NCI-H226 (cell line): ENCODE measurements around the gene ELN.
A peak's percentile ranks its signal among the peaks of the same experiment; 100 is the strongest.

Source experiments
- DNase-seq: peaks from one replicate; pipeline ENCODE4 v3.0.0-alpha.2; 2015

ELN gene

DNA sequence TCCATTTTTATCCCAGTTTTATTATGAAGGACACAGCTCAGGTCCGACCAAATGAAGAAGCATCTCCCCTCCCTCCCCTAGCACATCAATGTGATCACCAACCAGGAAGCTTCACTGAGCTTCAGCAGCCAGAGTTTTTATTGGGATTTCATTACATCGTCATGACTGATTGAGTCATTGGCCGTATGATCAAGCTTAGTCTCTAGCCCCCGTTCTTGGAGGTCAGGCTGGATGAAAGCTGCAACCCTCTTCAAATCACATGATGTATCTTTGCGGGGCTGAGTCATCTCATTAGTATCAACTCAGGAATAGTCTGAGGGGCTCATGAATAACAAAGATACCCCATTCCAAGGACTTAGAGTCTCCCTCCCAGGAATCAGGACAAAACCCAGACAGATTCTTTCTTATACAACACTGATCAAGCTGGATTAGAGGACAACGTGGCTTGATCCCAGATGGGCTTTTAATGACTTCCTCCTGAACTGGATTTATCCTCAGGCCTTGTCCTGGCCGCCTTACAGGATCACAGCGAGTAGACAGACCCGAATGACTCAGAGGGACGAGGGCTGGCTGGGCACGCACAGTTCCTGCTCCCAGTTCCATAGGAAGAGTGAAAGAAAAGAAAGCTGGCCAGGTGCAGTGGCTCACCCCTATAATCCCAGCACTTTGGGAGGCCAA lies 70.1 kb downstream of the ELN start:
- peak; percentile 11 for DNase-seq

DNA sequence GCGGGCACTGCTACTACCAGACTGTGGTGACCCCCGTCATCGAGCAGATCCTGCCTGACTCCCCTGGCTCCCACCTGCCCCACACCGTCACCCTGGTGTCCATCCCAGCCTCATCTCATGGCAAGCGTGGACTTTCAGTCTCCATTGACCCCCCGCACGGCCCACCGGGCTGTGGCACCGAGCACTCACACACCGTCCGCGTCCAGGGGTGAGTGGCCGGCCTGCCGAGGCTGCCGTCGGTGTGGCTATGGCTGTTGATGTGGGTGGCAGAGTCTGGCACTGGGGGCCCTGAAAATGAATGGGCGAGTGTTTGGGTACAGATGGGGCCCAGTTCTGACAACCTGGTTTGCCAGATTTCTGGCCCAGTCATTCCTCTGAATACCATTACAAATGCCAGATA lies 71.1 kb downstream of the ELN start:
- DNase-seq: no peak

DNA sequence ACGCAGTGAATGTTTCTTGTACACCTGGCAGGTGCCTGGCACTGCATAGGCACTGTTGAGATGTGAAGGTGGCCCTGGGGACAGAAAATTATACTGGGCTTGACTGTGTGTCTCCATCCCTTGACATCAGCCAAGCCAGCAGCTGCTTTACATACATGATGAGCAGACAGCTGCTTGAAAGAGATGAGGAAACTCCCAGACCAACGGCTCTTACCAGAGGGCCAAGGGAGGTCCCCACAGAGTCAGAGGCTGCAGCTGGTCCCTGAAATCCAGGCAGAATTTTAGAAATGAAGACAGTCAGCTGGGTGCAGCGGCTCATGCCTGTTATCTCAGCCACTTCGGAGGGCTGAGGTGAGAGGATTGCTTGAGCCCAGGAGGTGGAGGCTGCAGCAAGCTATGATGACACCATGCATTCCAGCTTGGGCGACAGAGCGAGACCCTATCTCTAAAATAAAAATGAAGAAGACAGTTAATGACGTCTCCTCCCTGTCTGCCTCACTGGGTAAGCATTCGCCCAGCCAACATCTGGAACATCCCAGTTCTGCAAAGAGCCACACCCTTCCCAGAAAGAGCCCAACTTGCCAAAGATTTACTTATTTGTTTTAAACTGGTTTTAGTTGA lies 73.2 kb downstream of the ELN start:
- DNase-seq: no peak

DNA sequence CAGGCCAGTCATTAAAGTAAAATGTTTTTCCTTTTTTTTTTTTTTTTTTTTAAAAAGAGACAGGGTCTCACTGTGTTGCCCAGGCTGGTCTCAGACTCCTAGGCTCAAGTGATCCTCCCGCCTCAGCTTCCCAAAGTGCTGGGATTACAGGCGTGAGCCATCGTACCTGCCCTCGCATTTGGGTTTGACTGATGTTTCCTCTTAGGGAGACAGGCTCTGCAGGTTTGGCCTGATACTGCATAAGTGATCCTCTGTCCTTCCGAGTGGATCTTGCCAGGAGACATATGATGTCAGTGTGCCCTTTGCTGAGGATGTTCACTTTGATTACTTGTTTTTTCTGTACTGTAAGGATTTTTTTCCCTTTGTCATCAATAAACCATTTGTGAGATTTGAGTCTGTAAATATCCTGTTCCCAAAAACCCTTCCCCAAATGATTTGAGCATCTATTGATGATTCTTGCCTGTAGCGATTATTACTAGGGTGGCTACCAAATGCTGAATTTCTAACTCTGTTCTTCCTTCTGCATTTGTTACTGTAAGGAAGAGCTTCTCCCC lies 75.3 kb downstream of the ELN start:
- DNase-seq: no peak

DNA sequence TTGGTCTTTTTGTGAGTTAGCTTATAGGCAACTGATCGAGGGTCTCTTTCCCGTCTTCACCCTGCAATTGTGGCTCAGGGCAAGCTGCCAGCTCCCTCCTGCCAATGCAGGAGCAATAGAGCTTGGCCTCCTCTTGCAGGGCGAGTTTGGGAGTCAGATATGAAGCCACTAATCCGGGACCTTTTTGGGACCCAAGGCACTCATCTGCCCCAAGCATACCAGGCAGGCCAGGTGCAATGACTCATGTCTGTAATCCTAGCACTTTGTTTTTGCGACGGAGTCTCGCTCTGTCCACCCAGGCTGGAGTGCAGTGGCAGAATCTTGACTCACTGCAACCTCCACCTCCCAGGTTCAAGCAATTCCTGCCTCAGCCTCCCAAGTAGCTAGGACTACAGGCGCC lies 76.7 kb downstream of the ELN start:
- DNase-seq: no peak

DNA sequence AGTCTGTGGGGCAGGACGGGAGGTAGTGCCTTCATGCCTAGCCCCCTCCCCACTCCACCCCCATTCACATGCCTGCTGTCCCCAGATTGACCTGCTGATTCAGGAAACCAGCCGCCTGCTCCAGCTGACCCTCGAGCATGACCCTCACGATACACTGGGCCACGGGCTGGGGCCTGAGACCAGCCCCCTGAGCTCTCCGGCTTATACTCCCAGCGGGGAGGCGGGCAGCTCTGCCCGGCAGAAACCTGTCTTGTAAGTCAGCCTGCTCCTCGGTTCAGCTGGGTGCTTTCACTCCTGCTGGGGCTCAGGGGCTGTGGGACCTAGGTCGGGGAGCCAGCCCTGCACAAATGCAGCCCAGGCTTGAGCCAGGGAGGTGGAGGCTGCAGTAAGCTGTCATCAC lies 78.0 kb downstream of the ELN start:
- DNase-seq: no peak

DNA sequence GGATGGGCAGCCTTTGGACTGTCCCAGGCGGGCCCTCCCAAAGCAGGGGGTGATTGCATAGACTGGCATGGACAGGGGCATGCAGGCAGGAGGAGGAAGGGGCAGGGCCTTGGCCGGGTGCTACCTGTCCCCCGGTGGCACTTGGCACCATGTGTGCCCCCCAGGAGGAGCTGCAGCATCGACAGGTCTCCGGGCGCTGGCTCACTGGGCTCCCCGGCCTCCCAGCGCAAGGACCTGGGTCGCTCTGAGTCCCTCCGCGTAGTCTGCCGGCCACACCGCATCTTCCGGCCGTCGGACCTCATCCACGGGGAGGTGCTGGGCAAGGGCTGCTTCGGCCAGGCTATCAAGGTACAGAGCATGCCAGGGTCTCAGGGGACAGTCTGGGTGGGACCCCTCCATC lies 78.9 kb downstream of the ELN start:
- DNase-seq: no peak

DNA sequence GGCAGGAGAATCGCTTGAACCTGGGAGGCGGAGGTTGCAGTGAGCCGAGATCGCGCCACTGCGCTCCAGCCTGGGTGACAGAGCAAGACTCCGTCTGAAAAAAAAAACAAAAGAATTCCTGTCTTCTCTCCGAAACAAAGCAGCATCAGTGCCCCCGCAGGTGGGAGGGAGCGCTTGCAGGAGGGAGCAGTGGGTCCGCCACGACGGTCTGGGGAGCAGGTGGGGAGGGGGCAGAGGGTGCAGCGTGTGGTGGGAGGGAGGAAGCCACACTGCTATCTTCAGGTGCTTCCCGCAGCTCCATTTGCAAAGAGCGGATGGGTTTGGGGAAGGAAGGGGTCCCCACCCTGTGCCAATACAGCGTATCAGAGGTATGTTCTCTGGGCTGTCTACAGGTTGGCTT lies 87.4 kb downstream of the ELN start:
- no peak for DNase-seq

DNA sequence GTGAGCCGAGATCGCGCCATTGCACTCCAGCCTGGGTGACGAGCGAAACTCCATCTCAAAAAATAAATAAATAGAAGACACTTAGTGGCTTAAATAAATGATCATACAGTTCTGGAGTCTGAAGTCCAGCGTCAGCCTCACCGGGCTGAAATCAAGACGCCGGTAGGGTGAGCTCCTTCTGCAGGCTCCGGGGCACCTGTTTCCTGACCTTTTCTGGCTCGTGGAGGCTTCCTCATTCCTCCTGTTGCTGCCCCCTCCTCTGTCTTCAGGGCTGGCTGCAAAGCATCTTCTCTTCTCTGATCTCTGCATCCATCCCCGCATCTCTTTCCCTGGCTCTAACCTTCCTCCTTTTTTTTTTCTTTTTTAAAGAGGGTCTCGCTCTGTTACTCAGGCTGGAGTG lies 88.4 kb downstream of the ELN start:
- no peak for DNase-seq
